HG03066 (cell line): ENCODE results near the gene MT1HL1.
"Not testable (repeated sequence)": the region's sequence is repeated elsewhere in the genome, so short reads cannot be mapped to it uniquely, and the experiment has no call there.

Experiments used
- ATAC-seq: cut with Tn5 transposase; IDR thresholded peaks from one replicate; pipeline ENCODE4 v1.9.1; 2021; ENCODE audit warnings: low read depth; ENCODE audit not compliant: unreplicated experiment

MT1HL1 gene

DNA sequence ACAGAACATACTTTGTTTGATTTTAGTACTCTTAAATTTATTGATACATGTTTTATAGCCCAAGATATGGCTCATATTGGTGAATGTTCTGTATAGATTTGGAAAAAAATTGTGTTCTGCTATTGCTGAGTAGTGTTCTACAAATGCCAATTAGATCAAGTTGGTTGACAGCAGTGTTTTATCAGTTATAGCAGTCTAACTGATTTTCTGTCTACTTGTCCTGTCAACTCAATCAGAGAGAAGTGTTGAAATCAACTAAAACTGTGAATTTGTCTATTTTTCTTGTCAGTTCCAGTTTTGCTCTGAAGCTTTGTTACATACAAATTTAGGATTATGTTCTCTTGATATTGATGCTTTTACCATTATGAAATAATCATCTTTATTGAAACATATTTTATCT lies 14.7 kb upstream of the MT1HL1 start:
- no peak for ATAC-seq

DNA sequence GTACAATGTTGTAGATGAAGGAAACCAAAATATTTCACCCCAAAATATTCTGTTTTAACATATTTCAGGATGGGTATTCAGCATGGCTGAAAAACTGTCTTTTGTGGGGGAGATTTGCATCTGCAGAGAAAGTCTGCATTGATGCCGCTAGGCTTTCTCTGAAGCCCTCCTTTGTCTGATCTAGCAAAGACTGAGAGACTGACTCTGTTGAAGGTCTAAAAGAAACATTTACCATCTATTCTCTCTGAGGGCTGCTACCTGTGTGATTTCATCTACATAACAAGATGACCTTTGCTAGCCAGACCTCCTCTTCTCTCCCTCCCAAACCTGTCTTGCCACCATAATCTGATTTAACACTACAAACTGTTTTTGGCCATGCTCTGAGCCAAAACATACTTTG lies 12.4 kb upstream of the MT1HL1 start:
- ATAC-seq = no peak

DNA sequence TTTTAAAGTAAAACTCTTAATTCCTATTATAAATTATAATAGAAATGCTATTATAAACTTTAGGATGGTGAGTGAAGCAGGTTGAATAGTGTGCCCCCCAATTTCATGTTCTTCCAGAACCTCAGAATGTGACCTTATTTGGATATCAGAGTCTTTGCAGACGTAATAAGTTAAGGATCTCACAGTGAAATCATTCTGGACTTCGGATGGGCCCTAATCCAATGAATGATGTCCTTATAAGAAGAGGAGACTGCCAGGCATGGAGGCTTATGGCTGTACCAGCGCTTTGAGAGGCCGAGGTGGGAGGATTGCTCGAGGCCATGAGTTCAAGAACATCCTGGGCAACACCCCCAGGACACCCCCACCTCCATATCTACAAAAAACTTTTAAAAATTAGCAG lies 9.4 kb upstream of the MT1HL1 start:
- ATAC-seq = no peak

DNA sequence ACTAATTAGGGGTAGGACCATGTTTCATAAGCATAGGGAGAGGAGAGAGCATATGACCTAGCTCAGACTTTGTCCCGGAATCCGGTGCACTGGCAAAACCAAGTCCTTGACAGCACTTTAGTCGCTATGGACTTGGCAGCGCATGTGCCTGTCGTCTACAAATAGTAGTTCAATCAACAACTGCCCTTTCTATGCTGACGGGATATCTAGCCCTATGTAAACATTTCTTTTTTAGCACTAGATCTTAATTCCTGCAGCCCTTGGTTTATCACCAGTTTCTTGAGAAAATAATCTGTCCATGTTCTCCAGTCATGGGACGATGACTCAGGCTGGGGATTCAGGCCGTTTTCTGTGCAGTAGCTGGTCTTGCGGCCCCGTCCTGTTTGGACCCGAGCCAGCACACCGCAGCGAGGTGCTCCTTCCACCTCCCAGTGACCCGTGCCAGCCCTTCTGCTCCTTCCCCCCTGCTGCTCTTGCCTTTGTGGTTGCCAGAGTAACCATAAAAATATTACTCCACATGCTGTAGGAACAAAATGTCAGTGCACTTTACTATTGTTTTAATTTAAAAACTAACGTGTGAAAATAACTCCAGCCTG lies 8.6 kb upstream of the MT1HL1 start:
- ATAC-seq = no peak

DNA sequence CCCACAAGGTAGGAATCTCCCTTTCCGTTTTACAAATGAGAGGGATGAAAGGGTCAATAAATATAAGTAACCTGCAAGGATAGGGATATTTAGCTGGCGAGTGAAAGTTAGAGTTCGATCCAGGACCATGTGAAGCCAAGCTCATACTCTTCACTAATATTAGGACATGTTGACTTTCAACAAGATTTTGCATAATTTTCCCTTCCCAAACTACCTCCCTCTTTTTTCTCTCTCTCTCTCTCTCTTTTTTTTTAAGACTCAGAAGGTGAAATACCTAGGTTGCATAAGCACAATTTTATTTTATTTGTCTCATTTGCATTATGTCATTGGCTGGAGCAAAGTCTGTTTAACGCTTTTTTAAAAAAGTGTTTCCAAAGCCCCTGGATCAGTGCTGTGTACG lies 8.1 kb upstream of the MT1HL1 start:
- no peak for ATAC-seq

DNA sequence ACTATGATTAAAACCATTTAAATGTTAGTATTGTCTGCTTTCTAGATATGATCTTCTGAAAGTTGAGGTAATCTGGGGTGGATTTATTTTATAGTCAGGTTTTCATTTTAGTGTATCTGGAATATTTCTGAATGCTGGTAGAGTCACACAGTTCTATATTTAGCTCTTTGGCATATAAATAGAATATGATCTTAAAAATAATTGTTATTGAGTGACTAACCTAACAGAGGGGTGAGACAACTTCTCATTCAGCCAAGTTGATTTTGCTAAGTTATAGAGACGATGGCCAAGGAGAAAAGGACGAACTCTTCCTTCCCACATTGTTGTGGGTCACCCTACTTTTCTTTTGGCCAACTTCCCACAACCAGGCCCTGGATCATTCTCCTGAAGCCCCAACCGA lies 7.2 kb upstream of the MT1HL1 start:
- ATAC-seq = no peak

DNA sequence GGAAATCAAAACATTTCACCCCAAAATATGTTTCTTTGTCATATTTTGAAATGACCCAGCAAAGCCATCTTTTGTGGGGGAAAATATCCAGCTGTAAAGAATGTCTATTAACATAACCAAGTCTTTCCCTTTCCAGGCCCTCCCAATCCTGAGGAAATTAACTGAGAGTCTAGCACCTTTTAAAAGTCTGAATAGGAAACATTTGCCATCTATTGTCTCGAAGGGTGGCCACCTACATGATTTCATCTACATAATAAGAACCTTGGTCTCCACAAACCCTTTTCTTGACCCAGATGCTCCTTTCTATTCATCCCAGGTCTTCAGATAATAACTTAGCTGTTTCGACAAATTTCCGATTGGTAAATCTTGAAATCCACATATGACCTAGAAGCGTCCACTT lies 5.4 kb upstream of the MT1HL1 start:
- no peak for ATAC-seq

DNA sequence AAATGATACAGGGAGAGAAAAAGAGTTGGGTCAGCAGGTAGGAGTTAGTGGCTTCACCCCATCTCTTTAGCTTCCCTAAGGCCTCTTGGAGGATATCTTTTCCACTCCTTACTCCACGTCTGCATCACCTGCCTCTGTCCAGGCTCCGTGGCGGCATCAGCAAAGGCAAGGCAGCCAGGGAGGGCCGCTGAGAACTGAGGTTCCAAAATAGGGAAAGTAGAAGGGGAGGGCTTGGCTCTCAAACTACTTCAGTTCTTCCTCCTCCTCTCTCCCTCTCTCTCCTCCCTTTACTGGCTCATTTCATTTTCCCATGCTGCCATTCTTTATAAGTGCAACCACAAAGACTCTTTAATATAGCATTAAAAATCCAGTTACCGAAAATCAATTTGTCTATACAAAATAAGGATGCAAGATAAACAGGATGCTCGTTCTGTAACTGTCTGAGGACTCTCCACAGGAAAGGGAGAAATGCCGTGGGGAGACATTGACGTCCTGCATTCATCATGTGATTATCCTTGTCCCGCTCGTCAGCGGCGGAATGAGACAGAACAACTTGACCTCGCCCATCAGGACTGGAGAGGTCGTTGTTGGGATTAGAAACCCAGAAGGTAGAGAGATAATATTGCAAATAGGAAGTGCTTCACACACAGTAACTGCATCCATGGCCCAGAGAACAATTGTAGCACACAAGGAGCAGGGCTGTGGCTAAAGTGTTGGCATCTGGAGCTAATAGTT lies 3.1 kb upstream of the MT1HL1 start:
- no peak for ATAC-seq

DNA sequence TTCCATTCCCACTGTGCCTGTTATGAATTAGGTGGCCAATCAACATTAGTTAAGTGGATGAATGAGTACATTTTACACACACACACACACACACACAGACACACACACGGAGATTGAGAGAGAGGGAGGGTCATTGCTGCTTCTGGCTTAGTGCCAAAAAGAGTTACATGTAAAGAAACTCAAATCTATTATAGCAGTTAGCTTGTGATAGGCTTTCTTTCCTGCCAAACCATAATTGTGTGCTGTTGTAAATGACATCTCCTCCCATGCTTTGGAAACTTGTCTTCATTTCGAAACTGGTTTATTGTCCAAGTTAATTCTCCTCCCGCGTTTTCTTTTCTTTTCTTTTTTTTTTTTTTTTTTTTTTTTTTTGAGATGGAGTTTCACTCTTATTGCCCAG lies 1.4 kb upstream of the MT1HL1 start:
- no peak for ATAC-seq

DNA sequence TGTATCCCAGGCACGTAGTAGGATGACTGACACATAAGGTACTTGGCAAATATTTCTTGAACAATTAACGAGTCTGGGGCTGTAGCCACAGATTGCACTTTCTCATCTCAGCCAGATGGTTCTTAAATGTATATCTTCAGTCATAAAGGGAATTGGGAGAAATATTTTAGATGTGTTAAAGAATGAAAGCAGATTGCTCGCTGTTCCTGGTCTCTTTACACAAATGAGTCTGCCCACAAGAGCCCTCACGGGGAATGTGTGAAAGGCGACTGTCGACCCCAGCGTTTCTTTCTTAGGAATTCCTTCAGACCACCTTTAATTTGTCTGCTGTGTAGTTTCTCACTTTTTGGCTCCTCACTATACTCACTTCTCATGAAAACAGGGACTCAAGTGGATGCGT lies 725 bp downstream of the MT1HL1 start:
- ATAC-seq = no peak

DNA sequence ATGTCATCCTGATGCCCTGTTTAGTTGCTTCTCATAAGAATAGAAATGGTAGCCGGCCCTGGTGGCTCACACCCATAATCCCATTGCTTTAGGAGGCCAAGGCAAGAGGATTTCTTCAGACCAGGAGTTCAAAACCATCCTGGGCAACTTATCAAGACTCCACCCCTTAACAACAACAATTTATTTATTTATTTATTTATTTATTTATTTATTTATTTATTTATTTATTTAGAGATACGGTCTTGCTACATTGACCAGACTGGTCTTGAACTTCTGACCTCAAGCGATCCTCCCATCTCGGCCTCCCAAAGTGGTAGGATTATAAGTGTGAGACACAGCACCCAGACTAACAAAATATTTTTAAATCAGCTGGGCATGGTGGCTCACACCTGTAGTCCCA lies 4.0 kb downstream of the MT1HL1 start:
- no peak for ATAC-seq

DNA sequence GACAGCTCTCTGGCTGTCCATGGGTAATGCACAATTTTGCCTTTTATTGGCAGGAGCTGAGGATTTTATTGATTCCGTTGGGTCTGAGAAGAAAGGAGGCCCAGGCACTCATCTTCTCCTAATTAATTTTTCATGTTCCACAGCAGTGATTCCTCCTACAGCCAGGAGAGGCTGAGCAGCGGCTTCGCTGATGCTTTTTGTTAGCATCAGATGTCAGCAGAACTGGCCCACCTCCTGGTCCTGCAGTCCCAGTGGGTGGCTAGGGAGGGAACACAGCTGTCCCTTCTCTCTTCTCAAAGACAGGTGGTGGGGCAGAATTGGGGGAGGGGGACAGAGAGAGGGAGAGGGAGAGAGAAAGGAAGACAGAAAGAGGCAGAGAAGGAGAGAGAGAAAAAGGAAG lies 5.7 kb downstream of the MT1HL1 start:
- ATAC-seq = no peak

DNA sequence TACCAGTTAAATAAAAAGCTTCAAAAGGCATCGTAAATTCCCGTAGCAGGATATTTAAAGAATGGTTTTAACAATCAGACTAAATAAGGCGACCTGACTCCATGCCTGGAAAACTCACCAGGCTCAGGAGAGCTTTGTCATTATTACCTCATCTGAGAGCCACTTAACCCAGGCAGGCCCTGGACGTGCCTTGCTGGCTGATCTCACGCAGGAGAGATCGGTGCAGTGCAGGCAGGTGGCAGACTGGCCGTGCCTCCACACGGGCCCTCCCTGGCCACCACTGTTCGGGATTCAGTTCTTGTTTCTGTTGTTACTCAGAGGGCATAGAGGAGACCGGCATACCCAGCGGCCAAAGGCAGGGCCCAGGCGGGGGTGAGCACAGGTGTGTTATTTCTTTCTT lies 6.4 kb downstream of the MT1HL1 start:
- ATAC-seq = no peak

DNA sequence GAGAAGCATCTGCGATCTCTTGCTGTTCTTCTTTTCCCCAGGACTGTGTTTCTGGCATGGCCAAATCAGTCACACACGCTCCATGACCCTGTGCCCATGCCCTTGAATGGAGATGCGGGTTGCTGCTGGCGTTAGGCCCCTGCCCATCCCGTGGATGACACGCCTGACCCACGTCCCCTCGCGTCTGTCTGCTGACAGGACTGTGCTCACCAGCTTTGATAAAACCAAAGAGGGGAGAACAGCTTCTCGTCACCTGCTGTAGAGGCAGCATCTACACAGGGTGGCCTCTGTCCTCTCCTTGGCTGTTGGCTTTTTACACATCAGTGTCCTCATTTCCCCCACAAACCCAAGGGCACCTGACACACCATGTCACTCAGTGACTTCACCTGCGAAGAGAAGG lies 6.9 kb downstream of the MT1HL1 start:
- ATAC-seq = no peak

DNA sequence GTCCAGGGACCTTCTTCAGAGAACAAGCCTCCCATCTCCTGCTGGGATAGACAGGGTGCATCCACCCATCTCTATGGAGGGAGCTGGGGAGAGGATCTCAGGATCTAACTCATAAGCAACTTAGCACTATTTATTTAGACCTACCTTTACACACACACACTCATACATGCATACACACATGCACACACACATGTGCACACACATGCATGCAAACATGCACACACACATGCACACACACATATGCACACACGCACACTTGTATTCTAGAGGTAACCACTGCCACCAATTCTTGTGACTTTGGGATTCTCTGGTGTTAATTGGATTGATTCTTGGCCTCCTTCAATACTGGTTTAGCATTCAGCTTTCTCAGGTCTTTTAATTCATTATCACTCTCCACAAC lies 9.8 kb downstream of the MT1HL1 start:
- ATAC-seq = no peak

DNA sequence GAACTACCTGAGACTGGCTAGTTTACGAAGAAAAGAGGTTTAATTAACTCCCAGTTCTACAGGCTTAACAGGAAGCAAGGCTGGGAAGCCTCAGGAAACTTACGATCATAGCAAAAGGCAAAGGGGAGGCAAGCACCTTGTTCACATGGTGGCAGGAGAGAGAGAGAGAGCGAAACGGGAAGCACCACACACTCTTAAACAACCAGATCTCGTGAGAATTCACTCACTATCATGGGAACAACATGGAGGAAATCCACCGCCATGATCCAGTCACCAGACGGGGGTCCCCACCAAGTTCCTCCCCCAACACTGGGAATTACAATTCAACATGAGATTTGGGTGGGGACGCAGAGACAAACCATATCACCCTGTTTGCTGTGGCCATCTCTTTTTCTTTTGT lies 11.8 kb downstream of the MT1HL1 start:
- no peak for ATAC-seq

DNA sequence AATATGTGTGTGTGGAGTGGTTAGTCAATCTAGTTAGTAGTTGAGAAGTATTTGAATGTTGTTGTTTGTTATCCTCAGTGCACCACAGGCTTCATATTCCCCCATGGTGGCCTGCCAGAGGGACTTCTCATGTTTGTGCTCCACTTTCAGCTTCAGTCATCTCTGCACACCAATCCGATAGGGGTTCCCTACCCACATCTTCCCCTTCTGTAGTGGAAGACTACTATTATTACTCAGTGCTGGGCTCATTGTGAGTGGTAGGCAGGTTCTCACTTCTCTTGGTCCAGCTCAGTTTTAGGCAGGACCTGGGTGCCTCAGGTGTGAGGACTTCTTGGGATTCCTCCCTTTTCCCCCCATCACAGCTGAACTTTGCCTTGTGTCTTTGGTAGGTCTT lies 14.2 kb downstream of the MT1HL1 start:
- no peak for ATAC-seq

DNA sequence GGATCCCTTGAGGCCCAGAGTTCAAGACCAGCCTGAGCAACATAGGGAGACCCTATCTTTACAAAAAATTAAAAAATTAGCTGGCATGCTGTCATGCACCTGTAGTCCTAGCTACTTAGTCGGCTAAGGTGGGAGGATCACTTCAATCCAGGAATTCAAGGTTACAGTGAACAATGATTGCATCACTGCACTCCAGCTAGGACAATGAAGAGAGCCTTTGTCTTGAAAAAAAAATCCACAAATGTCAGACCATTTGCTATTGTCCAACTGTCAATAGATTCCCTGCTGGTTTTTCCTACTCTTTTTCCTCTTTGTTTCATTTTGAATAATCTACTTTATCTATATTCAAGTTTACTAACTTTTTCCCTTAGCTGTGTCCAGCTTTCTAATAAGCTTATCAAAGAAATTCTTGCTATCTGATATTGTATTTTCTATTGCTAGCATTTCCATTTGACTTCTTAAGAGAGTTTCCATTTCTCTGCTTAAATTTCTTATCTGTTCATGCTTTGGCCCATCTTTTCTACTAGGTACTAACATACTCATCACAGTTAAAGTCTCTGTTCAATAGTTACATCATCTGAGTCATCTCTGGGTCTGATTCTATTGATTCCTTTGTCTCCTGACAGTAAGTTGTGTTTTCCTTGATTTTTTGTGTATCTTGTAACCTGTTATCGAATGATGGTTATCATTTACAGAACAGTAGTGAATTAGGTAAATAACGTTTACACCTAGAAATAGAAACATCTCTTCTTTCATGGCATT lies 14.8 kb downstream of the MT1HL1 start:
- ATAC-seq = no peak

DNA sequence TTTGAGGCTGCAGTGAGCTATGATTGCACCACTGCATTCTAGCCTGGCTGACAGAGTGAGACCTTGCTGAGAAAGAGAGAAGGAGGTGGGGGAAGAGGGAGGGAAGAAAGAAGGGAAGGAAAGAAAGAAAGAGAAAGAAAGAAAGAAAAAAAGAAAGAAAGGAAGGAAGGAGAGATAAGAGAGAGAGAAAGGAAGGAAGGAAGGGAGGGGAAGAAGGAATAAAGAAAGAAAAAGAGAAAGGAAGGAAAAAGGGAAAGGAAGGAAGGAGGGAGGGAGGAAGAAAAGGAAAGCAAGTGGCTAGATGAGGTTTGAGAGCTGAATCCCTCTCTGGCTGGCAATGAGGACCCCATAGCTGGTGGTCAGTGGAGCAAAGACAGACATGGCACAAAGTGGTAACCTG lies 20.4 kb downstream of the MT1HL1 start:
- no peak for ATAC-seq

DNA sequence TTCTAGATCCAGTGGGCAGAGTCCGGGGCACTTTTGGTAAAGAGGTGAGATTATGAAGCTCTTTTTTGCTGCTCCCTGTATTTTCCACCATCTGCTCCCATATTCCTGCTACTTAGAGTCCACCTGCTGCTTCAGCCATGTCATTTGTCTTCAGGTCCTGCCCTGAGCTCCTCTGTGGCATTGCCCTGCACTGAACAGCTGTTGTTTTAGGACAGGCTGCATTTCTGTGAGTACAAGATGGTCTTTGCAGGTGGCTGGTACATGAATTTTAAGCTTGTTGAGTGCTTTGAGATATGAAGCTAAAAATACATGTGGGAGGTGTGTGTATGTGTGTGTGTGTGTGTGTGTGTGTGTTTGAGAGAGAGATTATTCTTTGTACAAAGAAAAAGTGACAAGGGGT lies 21.9 kb downstream of the MT1HL1 start:
- ATAC-seq = no peak

DNA sequence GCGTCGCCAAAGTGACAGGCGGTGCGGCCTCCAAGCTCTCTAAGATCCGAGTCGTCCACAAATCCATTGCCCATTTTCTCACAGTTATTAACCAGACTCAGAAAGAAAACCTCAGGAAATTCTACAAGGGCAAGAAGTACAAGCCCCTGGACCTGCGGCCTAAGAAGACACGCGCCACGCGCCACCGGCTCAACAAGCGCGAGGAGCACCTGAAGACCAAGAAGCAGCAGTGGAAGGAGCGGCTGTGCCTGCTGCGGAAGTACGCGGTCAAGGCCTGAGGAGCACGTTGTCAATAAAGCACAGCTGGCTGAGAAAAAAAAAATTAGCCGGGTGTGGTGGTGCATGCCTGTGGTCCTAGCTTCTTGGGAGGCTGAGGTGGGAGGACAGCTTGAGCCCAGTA lies 22.8 kb downstream of the MT1HL1 start:
- ATAC-seq = not testable (repeated sequence)

DNA sequence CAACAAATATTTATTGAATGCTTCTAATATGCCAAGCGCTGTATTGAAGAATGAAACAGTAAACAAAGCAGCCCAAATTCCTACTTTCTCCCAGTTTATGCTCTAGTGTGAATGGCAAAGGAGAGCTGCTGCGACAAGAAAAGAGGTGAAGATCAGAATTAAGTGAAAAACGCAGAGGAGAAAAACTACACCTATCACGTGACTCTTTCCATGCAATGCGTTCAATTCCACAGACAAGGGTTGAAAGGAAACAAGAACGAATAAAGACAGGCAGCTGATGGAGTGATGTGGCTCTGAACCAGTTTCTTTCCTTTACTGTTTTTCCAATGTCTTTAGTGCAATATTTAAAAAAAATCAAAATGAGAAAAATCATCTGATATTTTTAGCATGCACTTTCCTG lies 23.6 kb downstream of the MT1HL1 start:
- no peak for ATAC-seq
